ENCODE data around the gene ZPR1.

DNA sequence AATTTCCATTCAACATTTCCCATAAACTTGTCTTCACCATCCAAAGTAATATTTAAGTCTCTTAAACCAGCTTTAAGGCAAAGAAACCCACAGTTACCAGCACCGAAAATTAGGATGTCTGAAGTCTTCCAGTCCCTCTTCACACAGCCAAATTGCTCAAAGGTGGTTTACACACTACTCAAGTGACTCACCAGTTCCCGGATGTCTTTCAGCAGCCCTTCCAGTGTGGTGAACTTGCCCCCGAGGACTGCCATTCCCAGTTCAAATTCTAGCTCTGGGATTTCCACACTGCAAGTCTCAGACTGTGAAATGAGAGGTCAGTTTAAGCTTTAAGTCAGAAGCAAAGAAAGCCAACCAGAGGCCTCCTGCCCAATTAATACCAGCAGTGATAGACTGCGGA lies 5.1 kb downstream of the ZPR1 start:
- TF ChIP-seq ZNF558 (tag by site-specific recombination; IDR thresholded peaks at IDR 0.05) (no peak), ZNF114 (tag by site-specific recombination; IDR thresholded peaks at IDR 0.05) (no peak), CTCF (tag by site-specific recombination; IDR thresholded peaks at IDR 0.05) (no peak), YY1 (tag by site-specific recombination; IDR thresholded peaks at IDR 0.05) (no peak), ZNF266 (tag by site-specific recombination; IDR thresholded peaks at IDR 0.05; ENCODE audit: low read depth) (no peak), ZNF239 (tag by site-specific recombination; IDR thresholded peaks at IDR 0.05) (no peak), ZBTB1 (tag by site-specific recombination; IDR thresholded peaks at IDR 0.05) (no peak)
- TF ChIP-seq, protein P1, sequence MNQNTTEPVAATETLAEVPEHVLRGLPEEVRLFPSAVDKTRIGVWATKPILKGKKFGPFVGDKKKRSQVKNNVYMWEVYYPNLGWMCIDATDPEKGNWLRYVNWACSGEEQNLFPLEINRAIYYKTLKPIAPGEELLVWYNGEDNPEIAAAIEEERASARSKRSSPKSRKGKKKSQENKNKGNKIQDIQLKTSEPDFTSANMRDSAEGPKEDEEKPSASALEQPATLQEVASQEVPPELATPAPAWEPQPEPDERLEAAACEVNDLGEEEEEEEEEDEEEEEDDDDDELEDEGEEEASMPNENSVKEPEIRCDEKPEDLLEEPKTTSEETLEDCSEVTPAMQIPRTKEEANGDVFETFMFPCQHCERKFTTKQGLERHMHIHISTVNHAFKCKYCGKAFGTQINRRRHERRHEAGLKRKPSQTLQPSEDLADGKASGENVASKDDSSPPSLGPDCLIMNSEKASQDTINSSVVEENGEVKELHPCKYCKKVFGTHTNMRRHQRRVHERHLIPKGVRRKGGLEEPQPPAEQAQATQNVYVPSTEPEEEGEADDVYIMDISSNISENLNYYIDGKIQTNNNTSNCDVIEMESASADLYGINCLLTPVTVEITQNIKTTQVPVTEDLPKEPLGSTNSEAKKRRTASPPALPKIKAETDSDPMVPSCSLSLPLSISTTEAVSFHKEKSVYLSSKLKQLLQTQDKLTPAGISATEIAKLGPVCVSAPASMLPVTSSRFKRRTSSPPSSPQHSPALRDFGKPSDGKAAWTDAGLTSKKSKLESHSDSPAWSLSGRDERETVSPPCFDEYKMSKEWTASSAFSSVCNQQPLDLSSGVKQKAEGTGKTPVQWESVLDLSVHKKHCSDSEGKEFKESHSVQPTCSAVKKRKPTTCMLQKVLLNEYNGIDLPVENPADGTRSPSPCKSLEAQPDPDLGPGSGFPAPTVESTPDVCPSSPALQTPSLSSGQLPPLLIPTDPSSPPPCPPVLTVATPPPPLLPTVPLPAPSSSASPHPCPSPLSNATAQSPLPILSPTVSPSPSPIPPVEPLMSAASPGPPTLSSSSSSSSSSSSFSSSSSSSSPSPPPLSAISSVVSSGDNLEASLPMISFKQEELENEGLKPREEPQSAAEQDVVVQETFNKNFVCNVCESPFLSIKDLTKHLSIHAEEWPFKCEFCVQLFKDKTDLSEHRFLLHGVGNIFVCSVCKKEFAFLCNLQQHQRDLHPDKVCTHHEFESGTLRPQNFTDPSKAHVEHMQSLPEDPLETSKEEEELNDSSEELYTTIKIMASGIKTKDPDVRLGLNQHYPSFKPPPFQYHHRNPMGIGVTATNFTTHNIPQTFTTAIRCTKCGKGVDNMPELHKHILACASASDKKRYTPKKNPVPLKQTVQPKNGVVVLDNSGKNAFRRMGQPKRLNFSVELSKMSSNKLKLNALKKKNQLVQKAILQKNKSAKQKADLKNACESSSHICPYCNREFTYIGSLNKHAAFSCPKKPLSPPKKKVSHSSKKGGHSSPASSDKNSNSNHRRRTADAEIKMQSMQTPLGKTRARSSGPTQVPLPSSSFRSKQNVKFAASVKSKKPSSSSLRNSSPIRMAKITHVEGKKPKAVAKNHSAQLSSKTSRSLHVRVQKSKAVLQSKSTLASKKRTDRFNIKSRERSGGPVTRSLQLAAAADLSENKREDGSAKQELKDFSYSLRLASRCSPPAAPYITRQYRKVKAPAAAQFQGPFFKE (tag by site-specific recombination; IDR thresholded peaks at IDR 0.05; ENCODE audit: borderline replicate concordance), result no peak
